NCI-H345 treated with DMSO at 0.1 percent for 48 hours (cell line): ENCODE measurements around the gene CDCP2.
A peak's percentile ranks its signal among the peaks of the same experiment; 100 is the strongest.

ENCODE experiments used
- DNase-seq: peaks from one replicate; lab custom pipeline; 2025; ENCODE audit not compliant: unreplicated experiment; lab: John Stamatoyannopoulos, UW

The CDCP2 gene

GRCh38 chr1:54137534-54138061 lies 15.2 kb downstream of the CDCP2 start:
- no peak for DNase-seq

- DNase-seq = no peak
Observed at GRCh38 chr1:54136963-54137533, 15.8 kb downstream of the CDCP2 start.

DNA sequence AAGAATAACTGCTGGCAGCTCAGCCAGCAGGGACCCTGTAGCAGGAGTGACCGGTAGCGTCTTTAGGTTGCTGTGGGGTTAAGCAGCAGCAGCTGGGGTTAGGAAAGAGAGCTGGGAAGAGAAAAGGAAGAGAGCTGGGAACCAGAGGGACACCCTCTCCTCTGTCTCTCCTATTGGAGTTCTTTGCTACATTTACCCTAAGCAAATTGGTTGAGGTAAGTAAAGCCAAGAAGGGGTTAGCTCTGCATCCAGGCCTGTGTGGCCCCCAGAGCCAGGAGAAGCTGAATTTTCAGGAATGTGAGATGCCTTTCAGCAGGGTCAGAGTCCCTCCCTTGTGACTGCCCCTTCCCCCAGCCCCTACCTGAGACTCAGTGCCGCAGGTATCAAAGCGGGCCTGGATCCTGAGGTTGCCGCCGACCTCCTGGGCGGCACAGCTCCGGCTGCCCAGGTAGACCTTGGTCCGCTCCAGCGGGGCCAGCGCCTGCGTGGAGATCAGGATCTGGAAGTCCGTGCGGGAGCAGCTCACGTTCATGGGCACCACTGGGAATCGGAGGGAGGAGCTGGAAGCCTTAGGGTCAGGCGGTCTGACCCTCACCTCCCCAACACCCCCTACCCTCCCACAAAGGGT lies 16.4 kb downstream of the CDCP2 start:
- DNase-seq = no peak

GRCh38 chr1:54135436-54136120 lies 17.2 kb downstream of the CDCP2 start:
- DNase-seq = no peak

DNA sequence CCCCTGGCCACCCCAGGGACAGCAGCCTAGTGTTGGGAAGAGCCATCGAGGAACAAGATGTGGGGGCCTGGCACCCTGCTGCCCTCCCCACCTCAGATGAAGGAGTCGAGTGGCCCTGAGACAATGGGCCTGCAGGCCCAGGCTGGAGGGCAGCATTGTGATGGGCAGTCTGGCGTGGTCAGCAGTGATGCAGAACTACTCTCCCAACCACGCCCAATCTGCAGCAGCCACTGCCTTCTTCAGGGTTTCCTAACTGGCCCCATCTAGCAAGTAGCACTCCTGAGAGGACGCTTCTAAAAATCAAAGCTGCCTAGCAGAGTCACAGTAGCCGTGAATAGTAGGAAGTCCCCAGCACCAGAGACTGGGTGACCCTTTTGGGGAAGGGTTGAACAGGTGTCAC lies 18.5 kb downstream of the CDCP2 start:
- DNase-seq = no peak

DNA sequence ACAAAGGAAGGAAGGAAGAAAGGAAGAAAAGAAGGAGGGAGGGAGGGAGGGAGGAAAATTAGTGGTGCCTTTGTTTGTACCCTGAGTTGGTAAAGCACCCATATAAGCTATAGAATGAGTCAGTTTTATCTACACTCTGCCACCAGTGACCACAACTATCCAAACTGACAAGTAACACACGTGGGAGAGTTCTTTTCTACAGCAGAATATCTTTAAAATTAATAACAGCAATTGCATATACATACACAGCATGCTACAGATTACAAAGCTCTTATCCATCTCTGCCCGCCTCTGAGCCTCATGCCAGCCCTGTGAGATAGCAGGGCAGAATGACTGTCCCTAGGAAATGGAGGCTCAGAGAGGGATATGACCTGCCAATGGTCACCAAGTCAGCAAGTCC lies 20.3 kb downstream of the CDCP2 start:
- no peak for DNase-seq

DNA sequence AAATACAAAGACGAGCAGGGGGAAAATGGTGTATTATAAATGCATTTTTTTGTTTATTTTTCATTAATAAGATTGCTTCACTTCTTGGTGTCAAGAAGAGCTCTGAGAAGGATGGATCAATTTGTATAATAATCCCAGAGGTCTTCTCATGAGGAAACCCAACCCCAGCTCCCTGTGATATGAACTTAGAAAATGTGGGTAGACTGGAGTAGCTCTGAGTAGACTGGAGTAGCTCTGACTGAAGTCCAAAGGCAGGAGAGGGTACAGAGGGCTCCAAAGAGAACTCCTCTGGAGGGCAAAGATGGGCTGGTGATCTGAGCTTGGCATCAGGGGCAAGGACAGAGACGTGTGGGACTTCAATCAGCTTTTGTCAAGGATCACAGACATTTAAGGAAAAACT lies 21.4 kb downstream of the CDCP2 start:
- DNase-seq = no peak

DNA sequence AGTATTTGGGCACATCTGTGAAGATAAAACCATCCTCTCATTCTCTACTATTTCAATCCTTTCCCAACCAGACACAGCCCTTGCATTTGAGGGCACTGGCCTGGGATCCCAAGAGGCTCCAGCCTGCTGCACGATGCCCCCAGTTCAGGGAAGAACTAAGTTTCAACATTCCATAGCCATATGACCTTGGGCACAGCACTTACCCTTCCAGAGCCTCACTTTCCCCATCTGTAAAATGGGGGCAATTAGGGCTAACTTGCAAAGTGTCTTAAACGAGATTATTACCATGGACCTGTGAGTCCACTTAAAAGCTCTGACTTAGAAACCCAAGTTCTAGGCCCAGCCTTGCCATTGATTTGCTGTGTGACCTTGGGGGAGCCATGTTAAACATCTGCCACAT lies 22.9 kb downstream of the CDCP2 start:
- no peak for DNase-seq

DNA sequence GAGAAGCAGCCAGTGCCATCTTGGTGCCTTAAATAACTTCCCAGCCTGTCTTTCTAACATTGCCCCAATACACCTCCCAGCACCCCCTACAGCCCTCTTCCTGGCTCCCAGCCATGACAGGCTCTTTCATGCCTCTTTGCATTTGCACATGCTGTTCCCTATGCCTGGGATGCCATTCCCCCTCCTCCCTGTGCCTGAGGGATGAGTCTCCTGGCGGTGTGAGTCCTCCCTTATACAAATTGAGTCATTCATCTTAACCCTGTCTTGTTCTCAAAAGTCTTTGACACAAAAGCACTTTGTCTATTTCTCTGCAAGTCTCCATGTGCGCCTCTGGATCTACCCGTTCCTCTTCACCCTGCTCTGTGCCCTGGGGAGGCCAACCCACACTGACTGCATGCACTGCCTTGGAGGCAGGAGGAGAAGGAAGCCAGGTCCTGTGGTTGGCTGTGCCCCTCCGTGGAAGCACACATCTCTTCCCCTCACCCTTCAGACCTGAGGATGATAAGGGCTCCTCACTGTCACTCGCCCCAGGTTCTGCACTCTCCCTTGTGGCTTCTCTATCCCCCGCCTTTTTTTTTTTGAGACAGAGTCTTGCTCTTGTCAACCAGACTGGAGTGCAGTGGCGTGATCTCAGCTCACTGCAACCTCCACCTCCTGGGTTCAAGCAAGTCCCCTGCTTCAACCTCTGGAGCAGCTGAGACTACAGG lies 25.1 kb downstream of the CDCP2 start:
- no peak for DNase-seq

- DNase-seq = no peak
Observed at GRCh38 chr1:54126271-54126815, 26.5 kb downstream of the CDCP2 start.

GRCh38 chr1:54125386-54126070 lies 27.3 kb downstream of the CDCP2 start:
- no peak for DNase-seq

DNA sequence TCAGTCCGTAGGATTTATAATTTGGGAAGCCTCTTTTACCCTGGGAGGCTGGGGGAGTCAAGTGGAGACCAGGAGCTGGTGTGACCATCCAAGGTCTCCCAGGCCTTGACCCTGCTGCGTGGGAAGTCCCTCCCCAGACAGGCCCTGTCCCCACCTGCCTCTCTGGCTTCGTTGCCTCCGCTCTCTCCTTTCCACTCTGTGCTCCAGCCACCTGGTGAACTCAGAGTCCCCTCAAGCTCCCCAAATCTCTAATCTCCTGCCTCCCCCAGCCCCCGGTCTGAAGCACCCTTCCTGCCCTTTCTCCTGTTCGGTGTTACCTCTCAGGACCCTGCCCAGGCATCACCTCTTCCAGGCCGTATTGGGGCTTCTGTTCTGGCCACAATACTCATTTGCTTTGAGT lies 27.9 kb downstream of the CDCP2 start:
- DNase-seq = no peak

DNA sequence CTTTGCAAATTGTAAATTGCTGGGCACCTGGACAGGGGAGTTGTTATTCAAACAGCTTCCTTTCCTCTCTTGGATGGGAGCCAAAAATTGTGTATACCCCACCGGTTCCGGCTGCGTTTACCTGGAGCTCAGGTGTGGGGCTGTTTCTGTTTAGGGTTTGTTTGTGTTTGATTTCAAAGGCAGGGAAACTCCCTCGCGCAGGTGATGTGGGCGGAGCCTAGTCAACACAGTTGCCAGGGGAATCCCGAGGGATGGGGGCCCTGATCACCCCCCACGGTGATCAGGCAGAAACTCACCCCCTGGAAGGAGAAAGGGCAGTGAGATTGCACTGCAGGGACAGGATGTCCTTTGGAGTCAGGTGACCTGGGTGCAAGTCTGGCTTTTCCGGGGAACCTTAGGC lies 28.3 kb downstream of the CDCP2 start:
- peak; percentile 86 for DNase-seq

DNA sequence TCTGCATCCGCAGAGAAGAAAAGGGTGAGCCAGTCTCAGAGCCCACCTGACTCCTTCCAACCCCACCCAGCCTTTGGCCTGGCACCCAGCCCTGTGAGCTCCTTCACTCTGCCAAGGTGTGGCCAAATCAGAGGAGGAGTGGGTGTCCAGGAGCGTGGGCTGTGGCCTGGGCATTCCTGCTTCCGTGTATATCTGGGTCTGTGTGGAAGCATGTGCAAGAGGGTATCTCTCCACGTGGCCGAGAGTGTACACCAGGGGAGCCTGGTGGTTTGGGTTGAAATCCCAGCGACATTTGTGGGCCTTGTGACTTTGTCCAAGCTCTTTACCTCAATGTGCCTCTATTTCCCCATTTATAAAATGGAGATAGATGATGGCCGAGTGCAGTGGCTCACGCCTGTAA lies 29.8 kb downstream of the CDCP2 start:
- DNase-seq = no peak

DNA sequence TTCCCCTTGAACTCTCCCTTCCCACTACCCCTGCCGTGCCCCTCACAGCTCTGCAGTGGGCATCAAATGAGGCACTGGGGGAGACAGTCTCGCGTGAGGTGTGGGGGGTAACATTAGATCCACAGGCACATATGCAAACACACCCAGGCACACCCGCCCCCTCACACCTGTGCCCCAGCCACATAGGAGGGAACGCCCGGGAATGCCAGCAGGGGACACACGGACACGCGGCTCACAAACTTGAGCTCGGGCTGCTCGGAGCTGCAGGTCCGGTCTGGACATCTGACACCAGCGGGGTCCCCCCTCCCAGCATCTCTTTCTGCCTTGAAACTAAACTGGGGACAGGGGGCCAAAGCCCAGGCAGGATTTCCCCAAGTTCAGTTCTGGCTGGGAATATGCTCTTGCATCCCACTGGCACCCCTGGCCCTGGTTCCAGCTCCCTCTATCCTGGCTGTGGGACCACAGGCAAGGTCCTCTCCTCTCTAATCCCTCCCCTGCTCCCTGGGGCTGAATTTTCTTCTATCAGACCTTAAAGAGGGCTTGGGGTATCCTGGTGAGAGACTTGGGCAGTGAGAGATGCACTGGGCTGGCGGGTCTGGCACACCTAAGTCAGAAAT lies 30.6 kb downstream of the CDCP2 start:
- no peak for DNase-seq

DNA sequence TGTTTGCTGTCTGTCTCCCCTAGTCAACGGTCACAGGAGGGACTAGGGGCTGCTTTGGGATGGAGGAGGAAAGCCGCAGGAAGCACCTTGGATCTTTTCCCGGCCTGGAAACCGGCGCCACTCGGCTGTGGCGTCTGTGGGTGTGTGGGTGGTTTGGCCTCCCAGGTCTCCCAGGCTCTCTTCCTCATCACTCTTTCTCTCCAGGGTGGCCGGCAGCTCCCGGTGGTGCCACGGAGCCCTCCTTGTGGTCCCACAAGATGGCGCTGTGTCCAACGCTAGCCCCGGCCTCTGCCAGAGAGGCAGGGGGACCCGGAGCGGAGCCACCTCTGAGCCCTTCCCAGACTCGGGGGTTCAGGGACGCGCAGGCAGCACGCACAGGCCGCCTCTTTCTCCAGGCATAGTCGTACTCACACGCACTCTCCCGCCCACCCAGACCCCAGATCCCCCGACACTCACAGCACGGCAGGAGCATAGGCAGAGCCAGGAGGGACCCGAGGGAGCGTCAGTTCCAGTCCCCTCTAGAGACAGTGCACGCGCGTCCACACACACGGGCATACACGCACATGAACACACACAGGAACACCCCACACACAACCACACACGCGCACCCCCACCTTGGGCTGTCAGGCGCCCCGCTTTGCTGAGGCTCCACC lies 31.2 kb downstream of the CDCP2 start:
- peak; percentile 18 for DNase-seq

DNA sequence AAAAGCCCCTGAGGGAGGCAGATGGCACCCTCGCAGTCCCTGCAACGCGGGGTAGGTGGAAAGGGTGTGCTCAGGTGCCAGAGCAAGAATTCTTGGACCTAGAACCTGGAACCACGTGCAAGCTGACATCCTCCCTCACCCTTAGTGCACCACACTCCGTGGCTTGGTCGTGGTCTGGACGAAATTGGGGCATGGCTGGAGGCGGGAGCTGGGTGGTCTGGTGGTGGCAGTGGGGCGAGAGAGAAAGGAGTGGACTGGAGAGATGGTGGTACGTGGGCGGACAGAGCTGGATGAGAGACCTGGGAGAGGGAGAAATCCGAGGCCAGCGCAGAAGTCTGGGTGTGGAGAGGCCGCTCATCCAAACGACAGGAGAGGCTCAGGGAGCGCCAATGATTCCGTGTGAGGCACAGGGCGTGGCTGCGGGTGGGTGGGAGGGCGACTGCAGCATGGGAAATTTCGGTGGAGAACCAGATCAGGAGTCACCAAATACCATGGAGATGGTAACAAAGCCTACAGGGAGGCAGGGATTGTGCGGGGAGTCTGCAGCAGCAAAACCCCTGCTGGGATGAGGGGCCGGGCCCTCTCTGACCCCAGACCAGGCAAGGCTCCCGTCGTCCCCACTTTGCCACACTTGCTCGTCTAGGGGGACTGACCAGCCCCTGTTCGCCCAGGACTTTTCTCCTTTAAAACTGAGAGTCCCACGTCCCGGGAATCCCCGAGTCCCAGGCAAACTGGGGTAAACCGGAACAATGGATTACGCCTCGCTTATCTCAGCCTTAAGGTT lies 31.9 kb downstream of the CDCP2 start:
- DNase-seq = no peak

DNA sequence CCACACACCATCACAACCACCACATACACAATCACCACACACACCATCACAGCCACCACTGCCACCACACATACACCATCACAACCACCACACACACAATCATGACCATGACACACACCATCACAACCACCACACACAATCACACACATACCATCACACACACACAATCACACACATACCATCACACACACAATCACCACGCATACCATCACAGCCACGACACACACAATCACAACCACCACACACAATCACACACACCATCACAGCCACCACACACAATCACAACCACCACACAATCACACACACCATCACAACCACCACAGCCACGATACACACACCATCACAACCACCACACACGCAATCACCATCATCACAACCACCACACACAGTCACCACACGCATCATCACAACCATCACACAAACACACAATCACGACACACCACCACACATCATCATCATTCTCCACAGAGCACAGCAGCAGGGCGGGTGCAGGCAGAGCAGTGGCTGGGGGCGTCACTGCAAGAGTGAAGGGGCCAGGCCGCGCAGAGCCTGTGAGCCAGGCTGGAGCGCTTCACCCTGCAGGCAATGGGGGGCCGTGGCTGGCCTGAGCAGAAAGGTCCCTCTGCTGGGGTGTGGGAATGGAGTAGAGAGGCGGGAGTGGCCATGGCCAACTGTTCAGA lies 32.6 kb downstream of the CDCP2 start:
- DNase-seq = no peak

DNA sequence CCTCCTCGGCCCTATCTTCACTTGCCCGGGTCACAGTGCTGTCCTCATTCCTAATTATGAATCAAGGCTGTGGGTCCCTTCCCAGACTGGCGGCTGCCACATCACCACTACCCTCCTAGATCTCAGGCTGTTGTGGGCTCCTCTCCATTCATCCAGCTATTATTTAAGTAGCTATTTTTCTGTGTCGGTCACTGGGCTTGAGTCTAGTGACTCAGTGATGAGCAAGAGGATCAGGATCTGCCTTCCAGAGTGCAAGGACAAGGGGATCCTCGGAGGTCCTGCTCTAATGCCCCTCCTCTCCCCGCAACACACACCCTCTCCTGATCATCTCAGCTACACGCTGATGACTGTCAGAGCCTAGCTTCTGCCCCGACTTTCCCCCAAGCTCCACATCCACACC lies 34.1 kb downstream of the CDCP2 start:
- no peak for DNase-seq
